K562 (cell line): ENCODE results near the gene NUP98. TPM values are rescaled to one million over a fixed set of nuclear protein-coding genes. Genes with fewer than 3 reads are reported as not detected.

Source experiments
- ARNT ChIP-seq, 2 experiments: fragments of 450-650 bp; IDR thresholded peaks; 2 replicates each; pipeline ENCODE4 v1.6.1; 2016; ENCODE audit warnings: mild to moderate bottlenecking in 1 of 2
- CAMTA2 ChIP-seq: fragments of 250-450 bp; sonication (Bioruptor Pico); conservative IDR thresholded peaks from 2 replicates; pipeline ENCODE4 v1.5.1; 2022
- CC2D1A ChIP-seq: fragments of 450-650 bp; IDR thresholded peaks from 2 replicates; pipeline ENCODE4 v1.6.1; 2017; ENCODE audit warnings: mild to moderate bottlenecking
- CREBBP ChIP-seq: IDR thresholded peaks from one replicate; pipeline ENCODE4 v1.6.1; 2012; ENCODE audit warnings: low read depth, mild to moderate bottlenecking, control low read depth, inconsistent platforms, low read length
- CREM ChIP-seq: IDR thresholded peaks from 2 replicates; pipeline ENCODE4 v1.6.1; 2014; ENCODE audit warnings: antibody characterized with exemption, low read depth
- ETV5 ChIP-seq: sonication (generic); formaldehyde crosslinking; IDR thresholded peaks from 2 replicates; pipeline ENCODE4 v1.4.0; 2020; ENCODE audit warnings: low read depth, mild to moderate bottlenecking, missing genetic modification reagents
- ETV6 ChIP-seq, 3 experiments: fragments of 150-350 bp in 1 of 3; sonication (generic) in 1 of 3; formaldehyde crosslinking in 1 of 3; IDR thresholded peaks; 2 replicates each; pipeline versions ENCODE4 v1.6.1 to v1.8.0; 2014 to 2022; ENCODE audit warnings: borderline replicate concordance in 2 of 3, low read depth in 2 of 3, antibody characterized with exemption in 1 of 3, low read length in 1 of 3, mild to moderate bottlenecking in 1 of 3, missing genetic modification reagents in 1 of 3
- FOSL1 ChIP-seq: fragments of 200-800 bp; sonication (Bioruptor generic); conservative IDR thresholded peaks from 2 replicates; pipeline ENCODE4 v1.6.1; 2016; ENCODE audit warnings: missing genetic modification characterization, missing compliant biosample characterization
- HNRNPLL ChIP-seq: fragments of 200-400 bp; formaldehyde crosslinking; IDR thresholded peaks from 2 replicates; pipeline ENCODE4 v1.6.1; 2017; ENCODE audit warnings: low read length, low read depth, mild to moderate bottlenecking; ENCODE audit not compliant: poor library complexity, severe bottlenecking
- HOXB6 ChIP-seq: fragments of 250-450 bp; sonication (Bioruptor Pico); IDR thresholded peaks from 2 replicates; pipeline ENCODE4 v1.5.1; 2022; ENCODE audit warnings: mild to moderate bottlenecking, borderline replicate concordance
- NFE2L1 ChIP-seq: fragments of 450-650 bp; IDR thresholded peaks from 2 replicates; pipeline ENCODE4 v1.6.1; 2016; ENCODE audit warnings: missing genetic modification characterization, low read depth, mild to moderate bottlenecking, missing compliant biosample characterization, moderate library complexity, borderline replicate concordance
- PHF20 ChIP-seq: fragments of 450-650 bp; IDR thresholded peaks from 2 replicates; pipeline ENCODE4 v1.6.1; 2018; ENCODE audit not compliant: partially characterized antibody
- POLR2H ChIP-seq: IDR thresholded peaks from 2 replicates; pipeline ENCODE4 v1.6.1; 2016; ENCODE audit warnings: missing genetic modification characterization, low read depth, mild to moderate bottlenecking, control low read depth, missing compliant biosample characterization, moderate library complexity
- RAD51 ChIP-seq: fragments of 450-650 bp; IDR thresholded peaks from 2 replicates; pipeline ENCODE4 v1.7.1; 2016; ENCODE audit warnings: low read depth, mild to moderate bottlenecking, borderline replicate concordance
- RBM14 ChIP-seq: fragments of 200-400 bp; formaldehyde crosslinking; IDR thresholded peaks from 2 replicates; pipeline ENCODE4 v1.6.1; 2018; ENCODE audit warnings: low read depth, mild to moderate bottlenecking, low read length, moderate library complexity, borderline replicate concordance; ENCODE audit not compliant: insufficient read depth
- SIN3A ChIP-seq, 2 experiments: fragments of 150-350 bp in 1 of 2; IDR thresholded peaks; 2 replicates each; pipeline ENCODE4 v1.6.1; 2011 to 2016; ENCODE audit warnings: borderline replicate concordance in 2 of 2, low read depth in 2 of 2, low read length in 2 of 2, mild to moderate bottlenecking in 2 of 2, moderate library complexity in 2 of 2; ENCODE audit not compliant: control insufficient read depth in 1 of 2
- SMARCA5 ChIP-seq: fragments of 450-650 bp; IDR thresholded peaks from 2 replicates; pipeline ENCODE4 v1.6.1; 2016
- SMC3 ChIP-seq: conservative IDR thresholded peaks from 2 replicates; pipeline ENCODE4 v1.6.1; 2011; ENCODE audit warnings: low read depth, low read length, improper control_type of control experiment; ENCODE audit not compliant: insufficient read depth
- TGIF2 ChIP-seq: sonication (generic); formaldehyde crosslinking; IDR thresholded peaks from 2 replicates; pipeline ENCODE4 v1.8.1; 2022; ENCODE audit warnings: mild to moderate bottlenecking, missing genetic modification reagents, moderate library complexity
- WHSC1 ChIP-seq: IDR thresholded peaks from one replicate; pipeline ENCODE4 v1.6.1; 2012; ENCODE audit warnings: low read length, control low read depth, inconsistent platforms
- ZFP36 ChIP-seq: fragments of 150-350 bp; IDR thresholded peaks from 2 replicates; pipeline ENCODE4 v1.6.1; 2018; ENCODE audit warnings: low read length, low read depth; ENCODE audit not compliant: partially characterized antibody
- ZKSCAN3 ChIP-seq: fragments of 250-450 bp; sonication (Bioruptor Pico); IDR thresholded peaks from 2 replicates; pipeline ENCODE4 v1.4.0; 2020
- ZNF384 ChIP-seq: IDR thresholded peaks from 2 replicates; pipeline ENCODE4 v1.6.1; 2012; ENCODE audit warnings: low read depth, low read length, improper control_type of control experiment
- ZNF644 ChIP-seq: fragments of 200-800 bp; sonication (Bioruptor generic); IDR thresholded peaks from 2 replicates; pipeline ENCODE4 v1.6.1; 2016; ENCODE audit warnings: low read depth, missing genetic modification characterization, missing compliant biosample characterization
- polyA plus RNA-seq, 8 experiments: library from polyadenylated mRNA; depleted of rRNA in 4 of 8; stranded (reverse) in 5 of 8; unstranded in 3 of 8; fragments of >200 nt; fragmentation: Nextera tagmentation in 2 of 8; fragmentation: Illumina TruSeq in 1 of 8; extraction: Ambion mirVana in 2 of 8; extraction: Trizol in 1 of 8; gene quantifications; 2 replicates each; pipeline versions ENCODE4 v1.2.1 to v1.2.3, GENCODE V29; 2011 to 2014; ENCODE audit warnings: inconsistent platforms in 1 of 8, missing spikeins in 1 of 8
- total RNA-seq, 7 experiments: library from RNA; depleted of rRNA in 6 of 7; stranded (reverse); fragments of >200 nt in 6 of 7; fragmentation: Illumina TruSeq in 2 of 7; extraction: Trizol in 2 of 7; gene quantifications; 2 replicates each; pipeline versions ENCODE4 v1.2.1 to v1.2.3, GENCODE V29; 2011 to 2021; ENCODE audit warnings: low replicate concordance in 1 of 7
- TF ChIP-seq, protein P1 (sequence below): fragments of 450-650 bp; IDR thresholded peaks from 2 replicates; pipeline ENCODE4 v1.6.1; 2017; ENCODE audit warnings: antibody characterized with exemption

NUP98 gene
- total and polyA plus RNA-seq, 9 of the 15 experiments (the other 6 are each of a cell fraction or from before 2014, with no cell fraction given): 45.1 to 196 (median 130) TPM

DNA sequence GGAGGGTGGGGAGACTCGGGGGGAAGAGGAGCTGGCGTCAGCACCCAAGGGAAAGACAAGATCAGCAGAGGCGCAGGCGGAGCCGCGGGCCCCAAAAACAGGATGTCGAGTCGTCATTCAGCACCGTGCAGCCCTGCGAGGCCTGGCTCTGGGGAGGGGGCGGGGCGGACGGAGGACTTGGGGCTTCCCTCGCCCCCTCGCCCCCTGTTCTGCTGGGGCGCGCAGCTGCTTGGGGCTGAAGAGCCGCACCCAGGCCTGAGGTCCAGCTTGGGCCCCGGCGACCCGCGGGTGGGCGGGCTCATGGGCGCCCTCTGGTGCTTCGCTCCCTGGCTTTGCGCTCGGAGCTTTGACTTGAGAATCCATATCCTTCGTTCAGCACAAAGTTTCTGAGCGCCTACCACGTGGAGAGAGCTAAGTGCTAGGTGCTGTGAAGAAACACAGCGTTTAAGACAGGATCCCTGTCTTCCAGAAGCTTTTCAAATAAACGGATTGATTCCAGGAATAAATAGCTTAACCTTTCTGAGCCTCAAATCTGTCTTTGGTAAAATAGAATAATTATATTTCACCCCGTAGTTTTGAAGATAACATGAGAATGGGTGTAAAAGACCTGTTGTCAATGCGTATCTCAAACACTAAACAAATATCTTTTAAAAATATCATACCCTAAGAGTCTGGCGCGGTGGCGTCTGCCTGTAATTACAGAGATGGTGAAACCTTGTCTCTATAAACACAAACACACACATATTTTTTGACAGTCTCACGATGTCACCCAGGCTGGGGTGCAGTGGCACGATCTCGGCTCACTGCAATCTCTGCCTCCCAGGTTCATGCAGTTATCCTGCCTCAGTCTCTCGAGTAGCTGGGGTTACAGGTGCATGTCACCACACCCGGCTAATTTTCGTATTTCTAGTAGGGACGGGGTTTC lies 44.3 kb upstream of the NUP98 start (continued):
- TF ChIP-seq CAMTA2 (CRISPR knock-in tag) (no peak), SMC3 (peak; percentile 88), ZKSCAN3 (CRISPR knock-in tag) (no peak), ETV5 (no peak), HOXB6 (CRISPR knock-in tag) (no peak), ZNF384 (no peak; the same call in 1 of the 2 replicates), PHF20 (peak; percentile 14), NFE2L1 (tag) (no peak), CREM (peak; percentile 79), ZFP36 (no peak), SIN3A (IDR thresholded peaks at IDR 0.05; ENCODE audit: borderline replicate concordance in 2 of 2, control insufficient read depth in 1 of 2, low read depth in 2 of 2, low read length in 2 of 2) (peak in 1 of 2 experiments; percentile 55; a peak in 1 of 4 replicates), FOSL1 (tag) (peak; percentile 72), ARNT (IDR thresholded peaks at IDR 0.05) (0 out of 4 replicates have a peak, but pooled peaks of 1 of the 2 experiments have one; percentile 46), HNRNPLL (peak; percentile 27), TGIF2 (CRISPR knock-in tag) (no peak), CC2D1A (no peak), WHSC1 (no peak), CREBBP (no peak), SMARCA5 (no peak), ETV6 (IDR thresholded peaks at IDR 0.05; ENCODE audit: borderline replicate concordance in 1 of 2, low read depth in 2 of 2, low read length in 1 of 2) (peak in 1 of 2 experiments; percentile 39; a peak in 1 of 4 replicates), ETV6 (CRISPR knock-in tag; IDR thresholded peaks at IDR 0.05; ENCODE audit: borderline replicate concordance) (no peak), RBM14 (no peak), POLR2H (tag) (peak; percentile 38; the same call in 1 of the 2 replicates), RAD51 (0 out of 2 replicates have a peak, but pooled peaks have one; percentile 16), ZNF644 (tag) (peak; percentile 83)
- TF ChIP-seq, protein P1, sequence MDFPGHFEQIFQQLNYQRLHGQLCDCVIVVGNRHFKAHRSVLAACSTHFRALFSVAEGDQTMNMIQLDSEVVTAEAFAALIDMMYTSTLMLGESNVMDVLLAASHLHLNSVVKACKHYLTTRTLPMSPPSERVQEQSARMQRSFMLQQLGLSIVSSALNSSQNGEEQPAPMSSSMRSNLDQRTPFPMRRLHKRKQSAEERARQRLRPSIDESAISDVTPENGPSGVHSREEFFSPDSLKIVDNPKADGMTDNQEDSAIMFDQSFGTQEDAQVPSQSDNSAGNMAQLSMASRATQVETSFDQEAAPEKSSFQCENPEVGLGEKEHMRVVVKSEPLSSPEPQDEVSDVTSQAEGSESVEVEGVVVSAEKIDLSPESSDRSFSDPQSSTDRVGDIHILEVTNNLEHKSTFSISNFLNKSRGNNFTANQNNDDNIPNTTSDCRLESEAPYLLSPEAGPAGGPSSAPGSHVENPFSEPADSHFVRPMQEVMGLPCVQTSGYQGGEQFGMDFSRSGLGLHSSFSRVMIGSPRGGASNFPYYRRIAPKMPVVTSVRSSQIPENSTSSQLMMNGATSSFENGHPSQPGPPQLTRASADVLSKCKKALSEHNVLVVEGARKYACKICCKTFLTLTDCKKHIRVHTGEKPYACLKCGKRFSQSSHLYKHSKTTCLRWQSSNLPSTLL: no peak
